Measurements from ENCODE around the gene INPP1. TPM values are rescaled to one million over a fixed set of nuclear protein-coding genes. Genes with fewer than 3 reads are reported as not detected.

Gene INPP1
- total RNA-seq, 1 experiment from 2014 or later: 9.5 TPM

DNA sequence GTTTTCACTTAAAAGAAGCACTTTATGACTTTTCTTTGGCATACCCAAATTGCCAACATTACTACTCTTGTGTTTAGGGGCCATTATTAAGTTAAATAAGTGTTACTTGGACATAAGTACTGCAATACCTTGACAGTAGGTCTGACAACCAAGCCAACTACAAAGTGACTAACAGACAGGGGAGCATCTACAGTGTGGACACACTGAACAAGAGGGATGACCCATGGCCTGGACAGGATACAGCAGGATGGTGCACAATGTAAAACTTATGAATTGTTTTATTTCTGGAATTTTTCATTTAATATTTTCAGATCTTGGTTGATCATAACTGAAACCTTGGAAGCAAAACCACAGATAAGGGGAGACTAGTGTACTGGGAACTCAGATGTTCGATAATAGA, 4.0 kb upstream of the INPP1 start:
- H3F3A ChIP-seq (ENCODE audit: insufficient read depth, low read depth): no peaks in the 10 kb centered on the region; the same call in 1 of the 2 replicates
- no peaks in the 10 kb centered on the region for H3K79me2 ChIP-seq (ENCODE audit: low read depth)
- H3K9me3 ChIP-seq (ENCODE audit: insufficient read depth, low read depth): no peaks in the 10 kb centered on the region
- H3K4me3 ChIP-seq: no peak overlapping the region
- ChIA-PET CTCF (no interaction called here), POLR2A (ENCODE audit: unreplicated experiment) (no interaction called here)
- intact Hi-C loops (cut with micrococcal nuclease; ENCODE audit: unreplicated experiment): no loop called here
- no peaks in the 10 kb centered on the region for H3K36me3 ChIP-seq (ENCODE audit: low read depth)
- TF ChIP-seq, protein P1, sequence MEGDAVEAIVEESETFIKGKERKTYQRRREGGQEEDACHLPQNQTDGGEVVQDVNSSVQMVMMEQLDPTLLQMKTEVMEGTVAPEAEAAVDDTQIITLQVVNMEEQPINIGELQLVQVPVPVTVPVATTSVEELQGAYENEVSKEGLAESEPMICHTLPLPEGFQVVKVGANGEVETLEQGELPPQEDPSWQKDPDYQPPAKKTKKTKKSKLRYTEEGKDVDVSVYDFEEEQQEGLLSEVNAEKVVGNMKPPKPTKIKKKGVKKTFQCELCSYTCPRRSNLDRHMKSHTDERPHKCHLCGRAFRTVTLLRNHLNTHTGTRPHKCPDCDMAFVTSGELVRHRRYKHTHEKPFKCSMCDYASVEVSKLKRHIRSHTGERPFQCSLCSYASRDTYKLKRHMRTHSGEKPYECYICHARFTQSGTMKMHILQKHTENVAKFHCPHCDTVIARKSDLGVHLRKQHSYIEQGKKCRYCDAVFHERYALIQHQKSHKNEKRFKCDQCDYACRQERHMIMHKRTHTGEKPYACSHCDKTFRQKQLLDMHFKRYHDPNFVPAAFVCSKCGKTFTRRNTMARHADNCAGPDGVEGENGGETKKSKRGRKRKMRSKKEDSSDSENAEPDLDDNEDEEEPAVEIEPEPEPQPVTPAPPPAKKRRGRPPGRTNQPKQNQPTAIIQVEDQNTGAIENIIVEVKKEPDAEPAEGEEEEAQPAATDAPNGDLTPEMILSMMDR (conservative IDR thresholded peaks at IDR 0.05): no peak
- TF ChIP-seq EZH2 (IDR thresholded peaks at IDR 0.05; ENCODE audit: low read depth): no peak
- H2AFZ ChIP-seq: no peak overlapping the region
- H3K27me3 ChIP-seq (ENCODE audit: insufficient read depth, low read depth): no peaks in the 10 kb centered on the region
- no peak overlapping the region for H3K27ac ChIP-seq
- DNase-seq: no peak
- no peaks in the 10 kb centered on the region for H4K20me1 ChIP-seq (ENCODE audit: insufficient read depth)
- H3K4me1 ChIP-seq (replicated peaks; ENCODE audit: insufficient read depth): peaks cover 7% of the 10 kb centered on the region
- no TSS peak for BruUV-seq (replicated peaks)
- no peaks in the 10 kb centered on the region for H3K9me2 ChIP-seq (ENCODE audit: insufficient read depth)
- no peak overlapping the region for H3K4me2 ChIP-seq

DNA sequence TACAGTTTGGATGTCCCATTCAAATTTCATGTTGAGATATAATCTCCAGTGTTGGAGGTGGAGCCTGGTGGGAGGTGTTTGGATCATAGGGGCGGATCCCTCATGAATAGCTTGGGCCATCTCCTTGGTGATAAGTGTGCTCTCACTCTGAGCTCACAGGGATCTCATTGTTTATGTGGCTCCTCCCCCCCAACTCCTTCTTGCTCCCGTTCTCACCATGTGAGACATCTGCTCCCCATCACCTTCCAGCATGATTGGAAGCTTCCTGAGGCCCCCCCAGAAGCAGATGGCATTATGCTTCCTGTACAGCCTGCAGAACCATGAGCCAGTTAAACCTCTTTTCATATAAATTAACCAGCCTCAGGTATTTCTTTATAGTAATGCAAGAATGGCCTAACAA, 3.0 kb upstream of the INPP1 start:
- H4K20me1 ChIP-seq (ENCODE audit: insufficient read depth): no peaks in the 10 kb centered on the region
- ChIA-PET CTCF (no interaction called here), POLR2A (ENCODE audit: unreplicated experiment) (no interaction called here)
- DNase-seq: no peak
- no peak overlapping the region for H3K4me2 ChIP-seq
- no peaks in the 10 kb centered on the region for H3K9me2 ChIP-seq (ENCODE audit: insufficient read depth)
- H3K4me3 ChIP-seq: no peak overlapping the region
- H2AFZ ChIP-seq: no peak overlapping the region
- intact Hi-C loops (cut with micrococcal nuclease; ENCODE audit: unreplicated experiment): no loop called here
- peaks cover 11% of the 10 kb centered on the region for H3K4me1 ChIP-seq (replicated peaks; ENCODE audit: insufficient read depth)
- TF ChIP-seq, protein P1 (conservative IDR thresholded peaks at IDR 0.05): no peak
- TF ChIP-seq EZH2 (IDR thresholded peaks at IDR 0.05; ENCODE audit: low read depth): no peak
- no peaks in the 10 kb centered on the region for H3K79me2 ChIP-seq (ENCODE audit: low read depth)
- H3K36me3 ChIP-seq (ENCODE audit: low read depth): no peaks in the 10 kb centered on the region
- no peaks in the 10 kb centered on the region for H3K27me3 ChIP-seq (ENCODE audit: insufficient read depth, low read depth)
- BruUV-seq (replicated peaks): no TSS peak
- no peaks in the 10 kb centered on the region for H3K9me3 ChIP-seq (ENCODE audit: insufficient read depth, low read depth)
- H3K27ac ChIP-seq: no peak overlapping the region
- H3F3A ChIP-seq (ENCODE audit: insufficient read depth, low read depth): no peaks in the 10 kb centered on the region; the same call in 1 of the 2 replicates

DNA sequence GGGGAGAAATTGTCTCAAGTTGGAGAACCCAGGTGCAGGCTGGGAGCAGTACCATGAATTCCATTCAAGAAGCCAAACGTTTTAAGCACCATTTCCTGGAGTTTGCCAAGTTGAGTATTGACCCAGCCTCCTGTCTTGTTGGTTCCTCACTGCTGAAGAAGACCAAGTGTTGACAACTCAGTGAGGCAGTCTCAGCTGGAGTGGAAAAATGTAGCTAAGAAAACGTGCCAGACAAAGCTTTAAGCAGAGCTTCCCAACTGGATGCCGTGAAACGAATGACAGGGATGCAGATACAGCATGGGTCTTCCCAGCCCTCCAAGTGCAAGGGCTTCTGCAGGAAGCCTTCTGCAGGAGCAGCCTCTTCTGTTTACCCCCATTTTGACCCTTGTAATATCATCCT, 778 bp upstream of the INPP1 start:
- Histone ChIP-seq H3K36me3 (ENCODE audit: low read depth) (no peaks in the 10 kb centered on the region), H3K27me3 (ENCODE audit: insufficient read depth, low read depth) (no peaks in the 10 kb centered on the region), H3K27ac (no peak overlapping the region), H2AFZ (no peak overlapping the region), H3F3A (ENCODE audit: insufficient read depth, low read depth) (no peaks in the 10 kb centered on the region; the same call in 1 of the 2 replicates), H3K4me3 (no peak overlapping the region), H4K20me1 (ENCODE audit: insufficient read depth) (no peaks in the 10 kb centered on the region), H3K9me2 (ENCODE audit: insufficient read depth) (no peaks in the 10 kb centered on the region), H3K4me1 (replicated peaks; ENCODE audit: insufficient read depth) (peaks cover 12% of the 10 kb centered on the region), H3K4me2 (no peak overlapping the region), H3K9me3 (ENCODE audit: insufficient read depth, low read depth) (no peaks in the 10 kb centered on the region), H3K79me2 (ENCODE audit: low read depth) (no peaks in the 10 kb centered on the region)
- TF ChIP-seq, protein P1 (conservative IDR thresholded peaks at IDR 0.05): no peak
- no peak for TF ChIP-seq EZH2 (IDR thresholded peaks at IDR 0.05; ENCODE audit: low read depth)
- TSS peak; percentile 80 for BruUV-seq (replicated peaks)
- intact Hi-C loops (cut with micrococcal nuclease; ENCODE audit: unreplicated experiment): loop anchor here (1.0 kb wide), 1 partner anchor 23 kb away; the partner anchor contains the start of gene HIBCH
- CTCF ChIA-PET: no interaction called here
- POLR2A ChIA-PET (ENCODE audit: unreplicated experiment): interaction anchor here (0.7 kb wide), 1 partner anchor 165 kb away, joined by 5 read pairs; no protein-coding TSS in a partner anchor
- DNase-seq: no peak
